Endothelial cell of umbilical vein (primary cell): ENCODE results near the gene NDRG2. TPM values are rescaled to one million over a fixed set of nuclear protein-coding genes. Genes with fewer than 3 reads are reported as not detected.

Experiments
- BruUV-seq: library from RNA; stranded (reverse); fragments of 400-500 nt; replicated peaks from 2 replicates; lab custom pipeline; 2021; lab: Mats Ljungman, UMichigan
- CTCF ChIA-PET: fragments of 300-600, 350-600 bp; sonication (Branson Sonifier 250); formaldehyde crosslinking; loops from one replicate; lab custom pipeline; 2021; ENCODE audit warnings: antibody characterized with exemption, inconsistent platforms; lab: Charles Lee
- POLR2A ChIA-PET: fragments of 300-600, 350-600 bp; sonication (Branson Sonifier 250); formaldehyde crosslinking; loops from one replicate; lab custom pipeline; 2021; ENCODE audit warnings: antibody characterized with exemption, inconsistent platforms; lab: Charles Lee
- DNase-seq: peaks from one replicate; pipeline ENCODE4 v3.0.0-alpha.2; 2011; ENCODE audit warnings: low read depth, low spot score
- FAIRE-seq: peaks from 2 replicates; lab custom pipeline; 2011; peaks lifted over from hg19 to GRCh38; lab: Jason Lieb, UNC
- H2AFZ ChIP-seq: 2 replicates; pipeline ENCODE4 v1.6.0; 2012; ENCODE audit warnings: low read depth, low read length, control low read depth, inconsistent platforms
- H3K27ac ChIP-seq: 2 replicates; pipeline ENCODE4 v1.5.1; 2011; ENCODE audit warnings: low read depth, mild to moderate bottlenecking, control low read depth, low read length, moderate library complexity; ENCODE audit not compliant: insufficient read depth
- H3K27me3 ChIP-seq, 2 experiments: 2 replicates each; pipeline versions ENCODE4 v1.6.0 to v1.6.1; 2011; ENCODE audit warnings: low read length in 2 of 2, mixed read lengths in 1 of 2; ENCODE audit not compliant: control insufficient read depth in 2 of 2, insufficient read depth in 2 of 2
- H3K36me3 ChIP-seq, 2 experiments: 2 replicates in 1 of 2; 3 replicates in 1 of 2; pipeline ENCODE4 v1.5.1; 2011; ENCODE audit warnings: low read length in 2 of 2, mild to moderate bottlenecking in 1 of 2, moderate library complexity in 1 of 2; ENCODE audit not compliant: control insufficient read depth in 2 of 2, insufficient read depth in 2 of 2; ENCODE audit errors: extremely low read depth in 1 of 2
- H3K4me1 ChIP-seq: 3 replicates; pipeline ENCODE4 v1.5.1; 2011; ENCODE audit warnings: mild to moderate bottlenecking, low read length; ENCODE audit not compliant: control insufficient read depth, insufficient read depth; ENCODE audit errors: extremely low read depth
- H3K4me2 ChIP-seq: 2 replicates; pipeline ENCODE4 v1.6.1; 2011; ENCODE audit warnings: low read length, control low read depth, mixed read lengths; ENCODE audit not compliant: insufficient read depth
- H3K4me3 ChIP-seq, 3 experiments: fragments of 200-600 bp in 1 of 3; sonication (generic), shearing (Covaris generic) in 1 of 3; replicated peaks in 1 of 3; 2 replicates each; pipeline ENCODE4 v1.5.1; 2011 to 2016; ENCODE audit warnings: control low read depth in 3 of 3, low read length in 3 of 3, mild to moderate bottlenecking in 2 of 3, inconsistent platforms in 1 of 3, low read depth in 1 of 3, moderate library complexity in 1 of 3; ENCODE audit not compliant: insufficient read depth in 1 of 3
- H3K79me2 ChIP-seq: 2 replicates; pipeline ENCODE4 v1.6.0; 2012; ENCODE audit warnings: low read length, inconsistent platforms; ENCODE audit not compliant: control insufficient read depth, insufficient read depth
- H3K9ac ChIP-seq: replicated peaks from 2 replicates; pipeline ENCODE3; 2011; ENCODE audit warnings: low read length, control low read depth; ENCODE audit not compliant: insufficient read depth; ENCODE audit errors: extremely low read depth
- H3K9me1 ChIP-seq: replicated peaks from 3 replicates; pipeline ENCODE4 v1.6.0; 2011; ENCODE audit warnings: mild to moderate bottlenecking, low read length; ENCODE audit not compliant: control insufficient read depth, insufficient read depth; ENCODE audit errors: extremely low read depth
- H3K9me3 ChIP-seq: replicated peaks from 2 replicates; pipeline ENCODE4 v1.5.1; 2012; ENCODE audit warnings: low read length, inconsistent platforms; ENCODE audit not compliant: control insufficient read depth, insufficient read depth
- H4K20me1 ChIP-seq: replicated peaks from 2 replicates; pipeline ENCODE3; 2011; ENCODE audit warnings: mild to moderate bottlenecking, low read length; ENCODE audit not compliant: control insufficient read depth, insufficient read depth; ENCODE audit errors: extremely low read depth
- EZH2 ChIP-seq: IDR thresholded peaks from 2 replicates; pipeline ENCODE4 v1.6.1; 2012; ENCODE audit warnings: borderline replicate concordance, low read depth, mild to moderate bottlenecking, moderate library complexity, low read length, inconsistent platforms; ENCODE audit not compliant: severe bottlenecking
- FOS ChIP-seq: IDR thresholded peaks from 2 replicates; pipeline ENCODE4 v1.6.1; 2011; ENCODE audit warnings: mild to moderate bottlenecking, low read length, moderate library complexity, borderline replicate concordance; ENCODE audit not compliant: insufficient read depth
- GATA2 ChIP-seq: IDR thresholded peaks from 2 replicates; pipeline ENCODE4 v1.7.0; 2011; ENCODE audit warnings: low read depth, mild to moderate bottlenecking, moderate library complexity, mixed read lengths, low read length; ENCODE audit not compliant: insufficient read length, insufficient read depth
- JUN ChIP-seq: IDR thresholded peaks from 2 replicates; pipeline ENCODE4 v1.6.1; 2011; ENCODE audit warnings: borderline replicate concordance, low read depth; ENCODE audit not compliant: insufficient read length, insufficient read depth
- MYC ChIP-seq: IDR thresholded peaks from one replicate; pipeline ENCODE4 v1.6.1; 2011; ENCODE audit warnings: mild to moderate bottlenecking, low read depth, low read length
- POLR2A ChIP-seq: IDR thresholded peaks from 2 replicates; pipeline ENCODE4 v1.6.1; 2012; ENCODE audit warnings: low read depth, mild to moderate bottlenecking, control low read depth, low read length
- POLR2AphosphoS5 ChIP-seq: IDR thresholded peaks from 2 replicates; pipeline ENCODE4 v1.6.1; 2012; ENCODE audit warnings: low read depth, mild to moderate bottlenecking, control low read depth, low read length, moderate library complexity; ENCODE audit not compliant: insufficient read depth
- dilution Hi-C: fragments of 300-500 bp; cut with MboI; formaldehyde crosslinking; loops from one replicate; pipeline ENCODE4 v1.15.0; 2019; ENCODE audit warnings: low sequenced_read_pairs; ENCODE audit not compliant: extremely low pct_ligation_motif_present
- intact Hi-C: fragments of 100-400 bp; cut with micrococcal nuclease; formaldehyde crosslinking; loops from one replicate; pipeline ENCODE4 v1.10.0; 2022
- microRNA-seq: library from miRNA; unstranded; fragments of <30 nt; microRNA quantifications from one replicate; pipeline ENCODE4 v1.2.0, GENCODE V29; 2021; ENCODE audit warnings: borderline number of aligned reads, borderline replicate concordance
- polyA plus RNA-seq, 4 experiments: library from polyadenylated mRNA; depleted of rRNA in 3 of 4; stranded (reverse) in 3 of 4; unstranded in 1 of 4; fragments of >200 nt; gene quantifications; 2 replicates each; pipeline versions ENCODE4 v1.2.1 to v1.2.3, GENCODE V29; 2011 to 2012; ENCODE audit warnings: missing spikeins in 1 of 4
- total RNA-seq: library from RNA; stranded (reverse); gene quantifications from 2 replicates; pipeline ENCODE4 v1.2.3, GENCODE V29; 2021
- TF ChIP-seq, protein P1 (sequence below): IDR thresholded peaks from 2 replicates; pipeline ENCODE4 v1.6.1; 2011; ENCODE audit not compliant: insufficient read depth, insufficient read length
- TF ChIP-seq, protein P2 (sequence below), 2 donors: IDR thresholded peaks; 1 replicate in 1 of 2; 2 replicates in 1 of 2; pipeline ENCODE4 v1.5.1; 2011; ENCODE audit warnings: low read length in 2 of 2, mild to moderate bottlenecking in 2 of 2, moderate library complexity in 2 of 2, control low read depth in 1 of 2, inconsistent platforms in 1 of 2, low read depth in 1 of 2; ENCODE audit not compliant: insufficient read depth in 1 of 2; ENCODE audit errors: extremely low read depth in 1 of 2

NDRG2 gene
- total and polyA plus RNA-seq, 2 donors (not counting 3 experiments of a cell fraction or from before 2014, with no cell fraction given), result 0.54 TPM; not detected in 1

DNA sequence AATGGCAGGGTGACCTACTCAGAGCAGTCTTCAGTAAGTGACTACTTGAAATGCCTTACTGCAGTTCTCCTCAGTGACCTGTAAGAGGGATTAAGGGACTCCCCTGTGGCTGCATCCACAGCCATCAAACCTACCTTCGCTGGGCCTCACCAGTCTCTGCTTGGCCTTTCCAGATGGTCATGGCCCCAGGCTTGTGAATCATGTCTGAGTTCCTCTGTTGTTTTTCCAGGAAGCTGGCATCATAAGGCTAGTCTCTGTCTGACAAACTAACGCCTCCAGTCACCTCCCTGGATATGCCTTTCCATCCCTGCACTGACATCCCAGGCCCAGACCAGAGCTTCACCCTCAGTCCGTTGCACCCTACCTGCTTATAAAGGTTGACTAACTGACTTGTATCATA, 55.5 kb downstream of the NDRG2 start:
- no peak overlapping the region for H3K27ac ChIP-seq
- no peak overlapping the region for H3K4me2 ChIP-seq
- CTCF ChIA-PET, result interaction anchor here (1.8 to 5.5 kb wide), 3 partner anchors 34 to 110 kb away, joined by 8 to 103 read pairs (median 24); no protein-coding TSS in a partner anchor
- H3K79me2 ChIP-seq, result no peaks in the 10 kb centered on the region
- peak overlapping the region; percentile 22 for H2AFZ ChIP-seq
- H3K9ac ChIP-seq, result no peak overlapping the region
- no peaks in the 10 kb centered on the region for H3K9me3 ChIP-seq
- peaks cover 11% of the 10 kb centered on the region for H3K4me1 ChIP-seq
- no peak overlapping the region for H3K4me3 ChIP-seq
- no TSS peak for BruUV-seq
- H3K9me1 ChIP-seq, result no peaks in the 10 kb centered on the region
- DNase-seq (no peak), FAIRE-seq (peak; percentile 8)
- dilution Hi-C loops, result no loop called here
- H4K20me1 ChIP-seq, result no peaks in the 10 kb centered on the region
- POLR2A ChIA-PET, result no interaction called here
- intact Hi-C loops, result no loop called here
- H3K36me3 ChIP-seq, result no peaks in the 10 kb centered on the region
- TF ChIP-seq POLR2A (no peak), MYC (no peak), FOS (no peak), EZH2 (no peak), POLR2AphosphoS5 (no peak), JUN (no peak), GATA2 (no peak)
- TF ChIP-seq, protein P1, sequence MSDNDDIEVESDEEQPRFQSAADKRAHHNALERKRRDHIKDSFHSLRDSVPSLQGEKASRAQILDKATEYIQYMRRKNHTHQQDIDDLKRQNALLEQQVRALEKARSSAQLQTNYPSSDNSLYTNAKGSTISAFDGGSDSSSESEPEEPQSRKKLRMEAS, result no peak
- TF ChIP-seq, protein P2, sequence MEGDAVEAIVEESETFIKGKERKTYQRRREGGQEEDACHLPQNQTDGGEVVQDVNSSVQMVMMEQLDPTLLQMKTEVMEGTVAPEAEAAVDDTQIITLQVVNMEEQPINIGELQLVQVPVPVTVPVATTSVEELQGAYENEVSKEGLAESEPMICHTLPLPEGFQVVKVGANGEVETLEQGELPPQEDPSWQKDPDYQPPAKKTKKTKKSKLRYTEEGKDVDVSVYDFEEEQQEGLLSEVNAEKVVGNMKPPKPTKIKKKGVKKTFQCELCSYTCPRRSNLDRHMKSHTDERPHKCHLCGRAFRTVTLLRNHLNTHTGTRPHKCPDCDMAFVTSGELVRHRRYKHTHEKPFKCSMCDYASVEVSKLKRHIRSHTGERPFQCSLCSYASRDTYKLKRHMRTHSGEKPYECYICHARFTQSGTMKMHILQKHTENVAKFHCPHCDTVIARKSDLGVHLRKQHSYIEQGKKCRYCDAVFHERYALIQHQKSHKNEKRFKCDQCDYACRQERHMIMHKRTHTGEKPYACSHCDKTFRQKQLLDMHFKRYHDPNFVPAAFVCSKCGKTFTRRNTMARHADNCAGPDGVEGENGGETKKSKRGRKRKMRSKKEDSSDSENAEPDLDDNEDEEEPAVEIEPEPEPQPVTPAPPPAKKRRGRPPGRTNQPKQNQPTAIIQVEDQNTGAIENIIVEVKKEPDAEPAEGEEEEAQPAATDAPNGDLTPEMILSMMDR (IDR thresholded peaks at IDR 0.05; ENCODE audit: extremely low read depth in 1 of 2, insufficient read depth in 1 of 2, low read depth in 1 of 2, low read length in 2 of 2), result no peak
- peaks cover 10 to 17% of the 10 kb centered on the region in 2 experiments for H3K27me3 ChIP-seq

Small RNA genes lying within 50 kb of the gene (microRNA-seq; reads per million reads assigned to microRNA genes)
- not detected for gene MIR6717

Other genes starting within 250 kb of the NDRG2 start
- gene RNASE6, start 243.8 kb downstream of the NDRG2 start, total RNA-seq, result 0.33 TPM in 1 of 2 replicates, not detected in the other
- gene RNASE6, start 243.8 kb downstream of the NDRG2 start, polyA plus RNA-seq, result 0.70 and 0.79 TPM in 2 replicates
- 182 and 216 TPM in 2 replicates for gene RNASE1, start 222.2 kb downstream of the NDRG2 start, total RNA-seq
- gene RNASE1, start 222.2 kb downstream of the NDRG2 start, polyA plus RNA-seq, result 909 and 1,090 TPM in 2 replicates
- not detected in 2 replicates for gene RNASE3, start 133.7 kb downstream of the NDRG2 start, total RNA-seq
- gene RNASE3, start 133.7 kb downstream of the NDRG2 start, polyA plus RNA-seq, result not detected in 2 replicates
- not detected in 2 replicates for gene RNASE2, start 69.6 kb downstream of the NDRG2 start, total RNA-seq
- not detected in 2 replicates for gene RNASE2, start 69.6 kb downstream of the NDRG2 start, polyA plus RNA-seq
- gene METTL17, start 35.1 kb downstream of the NDRG2 start, total RNA-seq, result 50.2 and 60.6 TPM in 2 replicates
- 81.5 and 90.6 TPM in 2 replicates for gene METTL17, start 35.1 kb downstream of the NDRG2 start, polyA plus RNA-seq
- not detected in 2 replicates for gene SLC39A2, start 25.8 kb downstream of the NDRG2 start, total RNA-seq
- 0.06 TPM in 1 of 2 replicates, not detected in the other for gene SLC39A2, start 25.8 kb downstream of the NDRG2 start, polyA plus RNA-seq
- not detected in 2 replicates for gene TPPP2, start 5.2 kb upstream of the NDRG2 start, total RNA-seq
- not detected in 2 replicates for gene TPPP2, start 5.2 kb upstream of the NDRG2 start, polyA plus RNA-seq
- gene RNASE13, start 9.7 kb upstream of the NDRG2 start, total RNA-seq, result not detected in 2 replicates
- not detected in 2 replicates for gene RNASE13, start 9.7 kb upstream of the NDRG2 start, polyA plus RNA-seq
- gene RNASE7, start 17.3 kb upstream of the NDRG2 start, total RNA-seq, result not detected in 2 replicates
- gene RNASE7, start 17.3 kb upstream of the NDRG2 start, polyA plus RNA-seq, result not detected in 2 replicates
- gene RNASE8, start 32.8 kb upstream of the NDRG2 start, total RNA-seq, result not detected in 2 replicates
- not detected in 2 replicates for gene RNASE8, start 32.8 kb upstream of the NDRG2 start, polyA plus RNA-seq
- gene ARHGEF40, start 45.2 kb upstream of the NDRG2 start, total RNA-seq, result 1.9 and 2.6 TPM in 2 replicates
- 19.9 and 30.4 TPM in 2 replicates for gene ARHGEF40, start 45.2 kb upstream of the NDRG2 start, polyA plus RNA-seq
- gene ZNF219, start 73.6 kb upstream of the NDRG2 start, total RNA-seq, result 12.8 and 15.2 TPM in 2 replicates
- gene ZNF219, start 73.6 kb upstream of the NDRG2 start, polyA plus RNA-seq, result 13.2 and 21.2 TPM in 2 replicates
- gene TMEM253, start 76.0 kb upstream of the NDRG2 start, total RNA-seq, result not detected in 2 replicates
- 0.14 and 0.25 TPM in 2 replicates for gene TMEM253, start 76.0 kb upstream of the NDRG2 start, polyA plus RNA-seq
- not detected in 2 replicates for gene OR5AU1, start 131.0 kb upstream of the NDRG2 start, total RNA-seq
- not detected in 2 replicates for gene OR5AU1, start 131.0 kb upstream of the NDRG2 start, polyA plus RNA-seq
- gene HNRNPC, start 244.4 kb upstream of the NDRG2 start, total RNA-seq, result 611 and 674 TPM in 2 replicates
- gene HNRNPC, start 244.4 kb upstream of the NDRG2 start, polyA plus RNA-seq, result 309 and 531 TPM in 2 replicates